GM18519 (cell line): Measurements from ENCODE around the gene CDCA7L.
"Not testable (repeated sequence)": the region's sequence is repeated elsewhere in the genome, so short reads cannot be mapped to it uniquely, and the experiment has no call there.

Experiments
- ATAC-seq: cut with Tn5 transposase; IDR thresholded peaks from one replicate; pipeline ENCODE4 v1.9.1; 2021; ENCODE audit warnings: mild to moderate bottlenecking, moderate library complexity; ENCODE audit not compliant: unreplicated experiment, low FRiP score

Gene CDCA7L

DNA sequence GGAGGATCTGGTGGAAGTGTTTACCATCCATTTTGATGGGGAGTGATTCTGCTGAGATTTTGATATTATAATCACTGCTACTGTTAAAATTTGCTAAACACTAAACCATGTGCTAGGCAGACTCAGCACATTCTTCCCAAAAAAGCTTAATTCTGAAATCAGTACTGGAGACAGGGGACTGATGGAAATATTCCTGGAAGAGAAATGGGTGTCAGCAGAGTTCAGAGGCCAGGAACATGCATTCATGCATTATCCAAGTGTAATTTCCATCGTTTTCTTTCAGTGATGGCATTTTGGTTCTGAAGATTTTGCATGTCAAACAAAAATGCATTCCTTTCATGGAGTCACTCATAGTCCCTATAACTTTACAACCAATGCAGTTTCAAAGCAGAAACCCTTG is 79.0 kb downstream of the CDCA7L start:
- no peak for ATAC-seq

- ATAC-seq, result not testable (repeated sequence)
Observed at GRCh38 chr7:21865631-21866204, 80.0 kb downstream of the CDCA7L start.

DNA sequence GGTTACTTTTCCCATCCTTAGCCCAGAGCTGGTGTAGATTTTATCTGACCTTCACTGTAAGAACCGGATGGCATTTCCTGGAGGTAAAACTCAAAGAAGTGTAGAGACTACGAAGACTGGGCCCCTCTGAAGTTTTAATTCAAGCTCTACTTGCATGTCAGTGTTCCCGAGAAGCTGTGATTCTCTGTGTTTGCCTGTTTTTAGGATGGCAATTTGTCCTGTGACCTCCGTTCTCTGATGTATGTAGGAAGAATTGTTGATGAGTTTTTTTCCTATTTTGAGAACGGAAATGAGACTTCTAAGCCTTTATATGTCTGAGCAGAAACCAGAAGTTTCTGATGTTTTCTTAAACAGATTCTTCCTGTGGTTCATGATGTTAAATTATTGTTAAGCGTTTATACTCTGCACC is 94.1 kb downstream of the CDCA7L start:
- ATAC-seq, result no peak
